ENCODE data around the gene MAGI2.

Gene MAGI2

DNA sequence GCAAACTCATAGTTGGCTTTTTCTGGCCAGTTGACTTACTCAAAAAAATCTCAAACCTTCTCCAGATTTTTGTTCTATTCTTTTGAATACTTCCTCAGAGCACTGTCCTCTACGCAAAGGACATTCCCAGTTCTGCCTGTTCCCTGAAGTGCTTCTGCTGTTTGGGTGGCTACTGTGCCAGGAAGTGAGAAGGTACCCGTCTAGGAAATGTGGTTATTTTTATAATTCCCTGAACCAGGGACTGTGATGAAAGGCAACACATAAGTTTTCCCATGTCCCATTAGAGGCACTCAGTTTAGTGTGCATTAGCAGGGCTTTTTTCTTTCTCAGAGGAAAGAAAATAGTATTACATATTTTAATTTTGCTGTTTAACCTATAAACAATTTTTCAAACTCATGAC, 1284.6 kb downstream of the MAGI2 start:
- DNase-seq, result no peak
- TF ChIP-seq, protein P1, sequence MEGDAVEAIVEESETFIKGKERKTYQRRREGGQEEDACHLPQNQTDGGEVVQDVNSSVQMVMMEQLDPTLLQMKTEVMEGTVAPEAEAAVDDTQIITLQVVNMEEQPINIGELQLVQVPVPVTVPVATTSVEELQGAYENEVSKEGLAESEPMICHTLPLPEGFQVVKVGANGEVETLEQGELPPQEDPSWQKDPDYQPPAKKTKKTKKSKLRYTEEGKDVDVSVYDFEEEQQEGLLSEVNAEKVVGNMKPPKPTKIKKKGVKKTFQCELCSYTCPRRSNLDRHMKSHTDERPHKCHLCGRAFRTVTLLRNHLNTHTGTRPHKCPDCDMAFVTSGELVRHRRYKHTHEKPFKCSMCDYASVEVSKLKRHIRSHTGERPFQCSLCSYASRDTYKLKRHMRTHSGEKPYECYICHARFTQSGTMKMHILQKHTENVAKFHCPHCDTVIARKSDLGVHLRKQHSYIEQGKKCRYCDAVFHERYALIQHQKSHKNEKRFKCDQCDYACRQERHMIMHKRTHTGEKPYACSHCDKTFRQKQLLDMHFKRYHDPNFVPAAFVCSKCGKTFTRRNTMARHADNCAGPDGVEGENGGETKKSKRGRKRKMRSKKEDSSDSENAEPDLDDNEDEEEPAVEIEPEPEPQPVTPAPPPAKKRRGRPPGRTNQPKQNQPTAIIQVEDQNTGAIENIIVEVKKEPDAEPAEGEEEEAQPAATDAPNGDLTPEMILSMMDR (IDR thresholded peaks at IDR 0.05; ENCODE audit: low read depth, low read length, missing control alignments), result no peak
- no peak overlapping the region for H3K27ac ChIP-seq
- H3K36me3 ChIP-seq (replicated peaks), result no peaks in the 10 kb centered on the region
- no peak overlapping the region for H3K4me3 ChIP-seq (ENCODE audit: low read depth, low read length)
- H3K27me3 ChIP-seq (replicated peaks), result no peaks in the 10 kb centered on the region
- in situ Hi-C loops (cut with HindIII; ENCODE audit: low pct_ligation_motif_present, low sequenced_read_pairs), result no loop called here

DNA sequence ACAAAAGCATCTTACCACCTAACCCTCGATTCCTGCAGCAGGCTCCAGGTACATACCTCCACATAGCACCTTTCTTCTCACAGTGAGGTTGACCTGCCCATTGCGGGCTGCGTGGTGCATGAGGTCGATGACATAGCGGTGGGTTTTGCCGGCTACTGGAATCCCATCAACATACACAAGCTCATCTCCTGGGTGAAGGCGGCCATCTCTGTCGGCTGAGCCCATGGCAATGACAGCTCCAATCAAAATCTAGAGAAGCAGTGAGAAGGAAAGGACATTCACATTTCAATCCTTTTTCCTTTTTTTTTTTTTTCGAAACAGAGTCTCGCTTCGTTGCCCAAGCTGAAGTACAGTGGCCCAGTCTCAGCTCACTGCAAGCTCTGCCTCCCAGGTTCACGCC, 1285.6 kb downstream of the MAGI2 start:
- Histone ChIP-seq H3K27ac (no peak overlapping the region), H3K27me3 (replicated peaks) (no peaks in the 10 kb centered on the region), H3K36me3 (replicated peaks) (no peaks in the 10 kb centered on the region), H3K4me3 (ENCODE audit: low read depth, low read length) (no peak overlapping the region)
- in situ Hi-C loops (cut with HindIII; ENCODE audit: low pct_ligation_motif_present, low sequenced_read_pairs), result no loop called here
- DNase-seq, result no peak
- TF ChIP-seq, protein P1 (IDR thresholded peaks at IDR 0.05; ENCODE audit: low read depth, low read length, missing control alignments), result no peak

DNA sequence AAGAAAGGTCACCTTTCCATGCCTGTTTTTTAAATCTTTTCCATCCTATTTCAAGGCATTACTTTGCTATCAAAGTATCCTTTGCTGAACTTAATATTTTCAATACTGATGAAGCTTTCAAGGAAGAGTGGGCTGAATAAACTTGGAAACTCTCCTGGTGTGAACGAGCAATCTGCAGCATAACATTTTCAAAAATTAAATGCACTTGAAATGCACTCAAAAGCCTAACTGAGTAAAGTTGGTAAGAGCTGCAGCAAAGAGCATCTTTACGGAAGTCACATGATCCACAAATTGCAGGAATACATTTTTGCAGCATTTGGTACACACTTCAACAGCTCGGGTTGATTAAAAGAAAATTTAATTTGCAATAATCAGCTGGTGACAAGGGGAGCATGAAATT, 1287.6 kb downstream of the MAGI2 start:
- in situ Hi-C loops (cut with HindIII; ENCODE audit: low pct_ligation_motif_present, low sequenced_read_pairs), result no loop called here
- DNase-seq, result no peak
- H3K27ac ChIP-seq, result no peak overlapping the region
- no peaks in the 10 kb centered on the region for H3K36me3 ChIP-seq (replicated peaks)
- no peaks in the 10 kb centered on the region for H3K27me3 ChIP-seq (replicated peaks)
- H3K4me3 ChIP-seq (ENCODE audit: low read depth, low read length), result no peak overlapping the region
- TF ChIP-seq, protein P1 (IDR thresholded peaks at IDR 0.05; ENCODE audit: low read depth, low read length, missing control alignments), result no peak

DNA sequence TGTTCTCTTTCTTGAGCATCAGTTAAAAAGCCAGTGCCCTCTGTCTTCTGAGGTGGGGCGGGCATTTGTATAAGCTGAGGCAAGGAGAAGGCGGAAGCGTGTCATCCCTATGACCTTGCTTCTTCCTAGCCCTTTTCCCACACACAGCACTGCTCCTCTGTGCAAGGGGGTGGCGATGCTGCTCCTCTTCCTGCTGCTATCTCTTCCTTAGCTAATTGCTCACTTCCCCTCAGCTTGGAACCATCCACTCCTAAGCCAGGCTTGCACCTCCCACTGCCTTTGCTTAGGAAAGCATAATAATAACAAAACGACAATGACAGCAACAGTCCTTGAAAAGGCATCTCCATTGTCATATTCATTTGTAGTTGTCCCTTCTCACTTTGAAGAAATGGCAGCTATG, 1288.0 kb downstream of the MAGI2 start:
- Histone ChIP-seq H3K27ac (no peak overlapping the region), H3K4me3 (ENCODE audit: low read depth, low read length) (no peak overlapping the region), H3K27me3 (replicated peaks) (no peaks in the 10 kb centered on the region), H3K36me3 (replicated peaks) (no peaks in the 10 kb centered on the region)
- TF ChIP-seq, protein P1 (IDR thresholded peaks at IDR 0.05; ENCODE audit: low read depth, low read length, missing control alignments), result no peak
- no peak for DNase-seq
- in situ Hi-C loops (cut with HindIII; ENCODE audit: low pct_ligation_motif_present, low sequenced_read_pairs), result no loop called here

DNA sequence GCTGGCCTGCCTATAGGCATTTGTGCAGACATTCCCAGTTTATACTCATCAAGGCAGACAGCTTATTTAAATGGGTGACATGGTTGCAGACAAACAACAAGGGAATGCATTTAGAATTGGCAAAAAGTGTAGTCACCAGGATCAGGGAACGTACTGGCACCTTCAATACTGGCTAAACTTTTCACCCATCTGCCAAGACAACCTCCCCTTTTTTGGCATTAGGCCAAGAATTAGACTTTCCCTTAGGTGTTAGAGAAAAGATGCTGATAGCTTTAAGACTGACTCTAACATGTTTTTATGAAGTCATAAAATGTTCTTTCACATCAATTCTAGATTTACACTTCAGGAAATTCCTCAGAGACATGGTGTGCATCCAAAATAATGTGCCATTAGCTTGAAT, 1289.0 kb downstream of the MAGI2 start:
- Histone ChIP-seq H3K27ac (no peak overlapping the region), H3K4me3 (ENCODE audit: low read depth, low read length) (no peak overlapping the region), H3K36me3 (replicated peaks) (no peaks in the 10 kb centered on the region), H3K27me3 (replicated peaks) (no peaks in the 10 kb centered on the region)
- in situ Hi-C loops (cut with HindIII; ENCODE audit: low pct_ligation_motif_present, low sequenced_read_pairs), result no loop called here
- no peak for DNase-seq
- TF ChIP-seq, protein P1 (IDR thresholded peaks at IDR 0.05; ENCODE audit: low read depth, low read length, missing control alignments), result no peak

DNA sequence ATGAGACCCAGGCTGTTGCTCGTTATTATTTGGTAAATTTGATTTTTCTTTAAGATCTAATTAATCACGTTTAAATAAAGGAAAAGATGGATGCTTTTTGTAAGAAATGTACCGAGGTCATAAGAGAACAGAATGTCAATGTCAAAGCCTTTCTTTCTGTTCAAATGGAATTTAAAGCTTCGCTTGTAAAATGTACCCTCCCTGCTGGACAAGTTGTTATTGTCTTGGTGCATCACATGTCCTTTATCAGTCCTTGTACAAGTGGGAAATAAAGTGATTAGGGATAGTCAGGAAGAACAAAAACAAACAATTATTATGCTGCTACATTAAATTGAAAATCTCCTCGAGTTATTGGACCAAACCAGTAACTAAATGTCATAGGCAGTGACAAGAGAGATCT, 1291.7 kb downstream of the MAGI2 start:
- in situ Hi-C loops (cut with HindIII; ENCODE audit: low pct_ligation_motif_present, low sequenced_read_pairs), result no loop called here
- H3K27me3 ChIP-seq (replicated peaks), result no peaks in the 10 kb centered on the region
- no peak overlapping the region for H3K4me3 ChIP-seq (ENCODE audit: low read depth, low read length)
- no peak overlapping the region for H3K27ac ChIP-seq
- no peaks in the 10 kb centered on the region for H3K36me3 ChIP-seq (replicated peaks)
- no peak for DNase-seq
- TF ChIP-seq, protein P1 (IDR thresholded peaks at IDR 0.05; ENCODE audit: low read depth, low read length, missing control alignments), result no peak
